ENCODE data around the gene SGMS1.

- TF ChIP-seq ZNF274 (IDR thresholded peaks at IDR 0.05; ENCODE audit: low read depth, low read length), result no peak
- no peak for TF ChIP-seq YY1 (IDR thresholded peaks at IDR 0.05; ENCODE audit: insufficient read depth, insufficient read length)
Observed at GRCh38 chr10:50289196-50289595, 334.6 kb downstream of the SGMS1 start.

All from NT2/D1 (cell line).